K562 (cell line): ENCODE data around the gene SSR2. TPM values are rescaled to one million over a fixed set of nuclear protein-coding genes. Genes with fewer than 3 reads are reported as not detected.

Source experiments
- BRD4 ChIP-seq: fragments of 200-600 bp; sonication (generic); IDR thresholded peaks from 2 replicates; pipeline ENCODE4 v1.6.1; 2017; ENCODE audit warnings: inconsistent platforms
- CLOCK ChIP-seq: fragments of 250-450 bp; sonication (Bioruptor Pico); IDR thresholded peaks from 2 replicates; pipeline ENCODE4 v1.4.0; 2020; ENCODE audit warnings: mild to moderate bottlenecking, moderate library complexity, borderline replicate concordance
- EHMT2 ChIP-seq: fragments of 450-650 bp; IDR thresholded peaks from 2 replicates; pipeline ENCODE4 v1.6.1; 2018; ENCODE audit warnings: antibody characterized with exemption
- GABPB1 ChIP-seq: sonication (generic); formaldehyde crosslinking; IDR thresholded peaks from 2 replicates; pipeline ENCODE4 v1.8.0; 2022; ENCODE audit warnings: mild to moderate bottlenecking, missing genetic modification reagents
- L3MBTL2 ChIP-seq: fragments of 450-650 bp; IDR thresholded peaks from 2 replicates; pipeline ENCODE4 v1.6.1; 2016; ENCODE audit warnings: mild to moderate bottlenecking, moderate library complexity
- MAZ ChIP-seq, 2 experiments: fragments of 450-650 bp in 1 of 2; sonication (generic) in 1 of 2; formaldehyde crosslinking; IDR thresholded peaks in 1 of 2; conservative IDR thresholded peaks in 1 of 2; 2 replicates each; pipeline versions ENCODE4 v1.4.0 to v1.5.0; 2020; ENCODE audit warnings: mild to moderate bottlenecking in 1 of 2, missing genetic modification reagents in 1 of 2
- MLLT1 ChIP-seq, 2 experiments: fragments of 450-650 bp; IDR thresholded peaks; 2 replicates each; pipeline ENCODE4 v1.6.1; 2016
- MYC ChIP-seq, 2 experiments: fragments of 250-450 bp in 1 of 2; sonication (Bioruptor Pico) in 1 of 2; IDR thresholded peaks; 2 replicates each; pipeline versions ENCODE4 v1.5.1 to v1.6.1; 2012 to 2021; ENCODE audit warnings: low read depth in 2 of 2, borderline replicate concordance in 1 of 2, improper control_type of control experiment in 1 of 2, low read length in 1 of 2, mild to moderate bottlenecking in 1 of 2, moderate library complexity in 1 of 2
- NR2C1 ChIP-seq, 2 experiments: fragments of 450-650 bp; IDR thresholded peaks; 2 replicates each; pipeline ENCODE4 v1.6.1; 2017; ENCODE audit warnings: mild to moderate bottlenecking in 2 of 2, antibody characterized with exemption in 1 of 2, inconsistent platforms in 1 of 2, missing compliant biosample characterization in 1 of 2, missing genetic modification characterization in 1 of 2
- NRF1 ChIP-seq, 2 experiments: fragments of 450-650 bp; IDR thresholded peaks in 1 of 2; conservative IDR thresholded peaks in 1 of 2; 2 replicates each; pipeline ENCODE4 v1.6.1; 2014; ENCODE audit warnings: mild to moderate bottlenecking in 2 of 2
- RB1 ChIP-seq: fragments of 450-650 bp; IDR thresholded peaks from 2 replicates; pipeline ENCODE4 v1.6.1; 2017; ENCODE audit warnings: low read depth, mild to moderate bottlenecking
- RBFOX2 ChIP-seq: fragments of 200-400 bp; formaldehyde crosslinking; IDR thresholded peaks from 2 replicates; pipeline ENCODE4 v1.6.1; 2017; ENCODE audit warnings: low read depth, mild to moderate bottlenecking, low read length, moderate library complexity
- SAP30 ChIP-seq: fragments of 200-600 bp; sonication (generic); IDR thresholded peaks from 2 replicates; pipeline ENCODE4 v1.6.1; 2012; ENCODE audit warnings: borderline replicate concordance, low read depth, mild to moderate bottlenecking, moderate library complexity, low read length, control low read depth, inconsistent platforms; ENCODE audit not compliant: insufficient read depth, poor library complexity, severe bottlenecking
- SP1 ChIP-seq: sonication (generic); formaldehyde crosslinking; IDR thresholded peaks from 2 replicates; pipeline ENCODE4 v1.8.1; 2022; ENCODE audit warnings: mild to moderate bottlenecking, missing genetic modification reagents
- YY1 ChIP-seq, 3 experiments: IDR thresholded peaks; 2 replicates each; pipeline ENCODE4 v1.6.1; 2011; ENCODE audit warnings: low read length in 2 of 3, mild to moderate bottlenecking in 2 of 3, moderate library complexity in 2 of 3, borderline replicate concordance in 1 of 3, control low read depth in 1 of 3, low read depth in 1 of 3; ENCODE audit not compliant: insufficient read depth in 3 of 3, insufficient replicate concordance in 2 of 3, control insufficient read depth in 1 of 3, insufficient read length in 1 of 3; ENCODE audit errors: extremely low read depth in 1 of 3
- ZBTB1 ChIP-seq: sonication (generic); formaldehyde crosslinking; IDR thresholded peaks from 2 replicates; pipeline ENCODE4 v1.8.1; 2023; ENCODE audit warnings: missing genetic modification reagents, low read depth, mild to moderate bottlenecking, borderline replicate concordance
- ZFP30 ChIP-seq: fragments of 250-450 bp; sonication (Bioruptor Pico); IDR thresholded peaks from 2 replicates; pipeline ENCODE4 v1.8.0; 2022; ENCODE audit warnings: moderate library complexity, mild to moderate bottlenecking, inconsistent platforms, borderline replicate concordance
- ZKSCAN3 ChIP-seq: fragments of 250-450 bp; sonication (Bioruptor Pico); IDR thresholded peaks from 2 replicates; pipeline ENCODE4 v1.4.0; 2020
- ZNF140 ChIP-seq: fragments of 250-450 bp; sonication (Bioruptor Pico); IDR thresholded peaks from 2 replicates; pipeline ENCODE4 v1.8.0; 2021; ENCODE audit warnings: moderate library complexity, mild to moderate bottlenecking, inconsistent platforms
- ZNF280B ChIP-seq: fragments of 250-450 bp; sonication (Bioruptor Pico); IDR thresholded peaks from 2 replicates; pipeline ENCODE4 v1.5.1; 2021; ENCODE audit warnings: mild to moderate bottlenecking
- polyA plus RNA-seq, 8 experiments: library from polyadenylated mRNA; depleted of rRNA in 4 of 8; stranded (reverse) in 5 of 8; unstranded in 3 of 8; fragments of >200 nt; fragmentation: Nextera tagmentation in 2 of 8; fragmentation: Illumina TruSeq in 1 of 8; extraction: Ambion mirVana in 2 of 8; extraction: Trizol in 1 of 8; gene quantifications; 2 replicates each; pipeline versions ENCODE4 v1.2.1 to v1.2.3, GENCODE V29; 2011 to 2014; ENCODE audit warnings: inconsistent platforms in 1 of 8, missing spikeins in 1 of 8
- total RNA-seq, 7 experiments: library from RNA; depleted of rRNA in 6 of 7; stranded (reverse); fragments of >200 nt in 6 of 7; fragmentation: Illumina TruSeq in 2 of 7; extraction: Trizol in 2 of 7; gene quantifications; 2 replicates each; pipeline versions ENCODE4 v1.2.1 to v1.2.3, GENCODE V29; 2011 to 2021; ENCODE audit warnings: low replicate concordance in 1 of 7

The SSR2 gene
- total and polyA plus RNA-seq, 9 of the 15 experiments (the other 6 are each of a cell fraction or from before 2014, with no cell fraction given): 161 to 411 (median 240) TPM

- TF ChIP-seq MLLT1 (IDR thresholded peaks at IDR 0.05) (peak in 1 of 2 experiments; percentile 19; a peak in 2 of 4 replicates), L3MBTL2 (0 out of 2 replicates have a peak, but pooled peaks have one; percentile 10), MYC (IDR thresholded peaks at IDR 0.05; ENCODE audit: low read depth, low read length) (0 out of 2 replicates have a peak, but pooled peaks have one; percentile 56), MYC (CRISPR knock-in tag; IDR thresholded peaks at IDR 0.05; ENCODE audit: borderline replicate concordance, low read depth) (no peak), ZKSCAN3 (CRISPR knock-in tag) (no peak), GABPB1 (CRISPR knock-in tag) (peak; percentile 51; the same call in 1 of the 2 replicates), SP1 (CRISPR knock-in tag) (peak; percentile 51; the same call in 1 of the 2 replicates), ZNF140 (CRISPR knock-in tag) (no peak), ZBTB1 (CRISPR knock-in tag) (peak; percentile 43; the same call in 1 of the 2 replicates), NRF1 (conservative IDR thresholded peaks at IDR 0.05 in 1 of 2, IDR thresholded peaks at IDR 0.05 in 1 of 2) (peak; percentile 70 to 76), BRD4 (peak; percentile 84; the same call in 1 of the 2 replicates), CLOCK (CRISPR knock-in tag) (no peak), RB1 (peak; percentile 24; the same call in 1 of the 2 replicates), RBFOX2 (peak; percentile 94), ZNF280B (CRISPR knock-in tag) (no peak), SAP30 (peak; percentile 10), ZFP30 (no peak), NR2C1 (IDR thresholded peaks at IDR 0.05) (no peak), NR2C1 (tag; IDR thresholded peaks at IDR 0.05) (0 out of 2 replicates have a peak, but pooled peaks have one; percentile 17), YY1 (IDR thresholded peaks at IDR 0.05; ENCODE audit: borderline replicate concordance in 1 of 3, control insufficient read depth in 1 of 3, extremely low read depth in 1 of 3, insufficient read depth in 3 of 3, insufficient read length in 1 of 3, insufficient replicate concordance in 2 of 3, low read depth in 1 of 3, low read length in 2 of 3) (peak in 1 of 3 experiments; percentile 22), MAZ (CRISPR knock-in tag; conservative IDR thresholded peaks at IDR 0.05 in 1 of 2, IDR thresholded peaks at IDR 0.05 in 1 of 2) (peak; percentile 57 to 89; a peak in 2 of 4 replicates), EHMT2 (no peak)
Observed at GRCh38 chr1:155978325-155978972, 42.3 kb downstream of the SSR2 start, which contains the start of gene ARHGEF2 (continued).
